PC-9 (cell line): ENCODE results near the gene CCDC107. TPM values are rescaled to one million over a fixed set of nuclear protein-coding genes. Genes with fewer than 3 reads are reported as not detected.
A peak's percentile ranks its signal among the peaks of the same experiment; 100 is the strongest.

ENCODE experiments used
- BruUV-seq: library from RNA; stranded (reverse); fragments of 400-500 nt; replicated peaks from 2 replicates; lab custom pipeline; 2021; lab: Mats Ljungman, UMichigan
- CTCF ChIA-PET: fragments of 300-600 bp; sonication (Branson Sonifier 250); formaldehyde crosslinking; loops from one replicate; lab custom pipeline; 2022; ENCODE audit warnings: antibody characterized with exemption; lab: Charles Lee
- POLR2A ChIA-PET: fragments of 300-600 bp; sonication (Branson Sonifier 250); formaldehyde crosslinking; loops from one replicate; lab custom pipeline; 2022; ENCODE audit warnings: antibody characterized with exemption; ENCODE audit not compliant: unreplicated experiment; lab: Charles Lee
- DNase-seq, 2 experiments: peaks; one replicate each; pipeline versions ENCODE4 v3.0.0 to v3.0.0-alpha.2; 2015 to 2022; ENCODE audit warnings: mixed read lengths in 1 of 2
- H2AFZ ChIP-seq: fragments of 200-600 bp; sonication (generic); 2 replicates; pipeline ENCODE4 v1.8.1; 2017; ENCODE audit warnings: antibody characterized with exemption
- H3F3A ChIP-seq: fragments of 200-600 bp; sonication (generic); 2 replicates; pipeline ENCODE4 v1.8.1; 2017; ENCODE audit warnings: antibody characterized with exemption, mild to moderate bottlenecking, low read depth; ENCODE audit not compliant: insufficient read depth
- H3K27ac ChIP-seq: fragments of 200-600 bp; sonication (generic); 2 replicates; pipeline ENCODE4 v1.6.1; 2016; ENCODE audit warnings: mixed run types
- H3K27me3 ChIP-seq: fragments of 200-600 bp; sonication (generic); 2 replicates; pipeline ENCODE4 v1.6.1; 2016; ENCODE audit warnings: low read depth, mixed run types; ENCODE audit not compliant: insufficient read depth
- H3K36me3 ChIP-seq: fragments of 200-600 bp; sonication (generic); 2 replicates; pipeline ENCODE4 v1.6.1; 2016; ENCODE audit warnings: low read depth, mixed run types
- H3K4me1 ChIP-seq: fragments of 200-600 bp; sonication (generic); replicated peaks from 2 replicates; pipeline ENCODE4 v1.6.1; 2016; ENCODE audit warnings: mixed run types; ENCODE audit not compliant: insufficient read depth
- H3K4me2 ChIP-seq: fragments of 200-600 bp; sonication (generic); 2 replicates; pipeline ENCODE4 v1.6.1; 2017; ENCODE audit warnings: mixed run types
- H3K4me3 ChIP-seq: fragments of 200-600 bp; sonication (generic); 2 replicates; pipeline ENCODE4 v1.6.1; 2016; ENCODE audit warnings: mixed run types
- H3K79me2 ChIP-seq: fragments of 200-600 bp; sonication (generic); 2 replicates; pipeline ENCODE4 v1.6.1; 2017; ENCODE audit warnings: low read depth, mixed run types
- H3K9me2 ChIP-seq: fragments of 200-600 bp; sonication (generic); 2 replicates; pipeline ENCODE4 v1.8.1; 2017; ENCODE audit warnings: mild to moderate bottlenecking; ENCODE audit not compliant: insufficient read depth
- H3K9me3 ChIP-seq: fragments of 200-600 bp; sonication (generic); 2 replicates; pipeline ENCODE4 v1.8.1; 2016; ENCODE audit warnings: low read depth; ENCODE audit not compliant: insufficient read depth
- H4K20me1 ChIP-seq: fragments of 200-600 bp; sonication (generic); 2 replicates; pipeline ENCODE4 v1.8.1; 2017; ENCODE audit not compliant: insufficient read depth
- CTCF ChIP-seq: fragments of 200-600 bp; sonication (generic); conservative IDR thresholded peaks from 2 replicates; pipeline ENCODE4 v1.6.1; 2017; ENCODE audit warnings: mixed run types, antibody characterized with exemption, mild to moderate bottlenecking, moderate library complexity
- EZH2 ChIP-seq: fragments of 200-600 bp; sonication (generic); IDR thresholded peaks from 2 replicates; pipeline ENCODE4 v1.8.0; 2017; ENCODE audit warnings: antibody characterized with exemption, low read depth
- intact Hi-C: fragments of 100-400 bp; cut with micrococcal nuclease; formaldehyde crosslinking; loops from one replicate; pipeline ENCODE4 v1.10.0; 2022; ENCODE audit not compliant: unreplicated experiment
- microRNA-seq: library from miRNA; unstranded; fragments of <30 nt; microRNA quantifications from one replicate; pipeline ENCODE4 v1.2.0, GENCODE V29; 2021; ENCODE audit warnings: borderline number of aligned reads, borderline replicate concordance
- total RNA-seq: library from RNA; stranded (reverse); gene quantifications from 2 replicates; pipeline ENCODE4 v1.2.3, GENCODE V29; 2021

The CCDC107 gene
- total RNA-seq, 1 experiment from 2014 or later = 6.9 TPM

GRCh38 chr9:35706951-35707350 lies 48.9 kb downstream of the CCDC107 start:
- BruUV-seq = no TSS peak
- no peaks in the 10 kb centered on the region for H3K79me2 ChIP-seq
- H3K27ac ChIP-seq = no peak overlapping the region
- H3K4me2 ChIP-seq = no peak overlapping the region
- H3K4me1 ChIP-seq = peaks cover 9% of the 10 kb centered on the region
- H2AFZ ChIP-seq = no peak overlapping the region
- no peaks in the 10 kb centered on the region for H3K9me2 ChIP-seq
- no peak overlapping the region for H3K4me3 ChIP-seq
- peaks cover 8% of the 10 kb centered on the region; the same call in 1 of the 2 replicates for H3F3A ChIP-seq
- POLR2A ChIA-PET = no interaction called here
- no peaks in the 10 kb centered on the region for H3K9me3 ChIP-seq
- intact Hi-C loops = no loop called here
- no peak for DNase-seq
- no peaks in the 10 kb centered on the region for H3K36me3 ChIP-seq
- H4K20me1 ChIP-seq = no peaks in the 10 kb centered on the region
- CTCF ChIA-PET = interaction anchor here (0.6 kb wide), 1 partner anchor 30 kb away, joined by 13 read pairs; no protein-coding TSS in a partner anchor
- H3K27me3 ChIP-seq = no peaks in the 10 kb centered on the region
- TF ChIP-seq EZH2 (no peak), CTCF (no peak)

GRCh38 chr9:35708146-35708545 lies 50.1 kb downstream of the CCDC107 start:
- ChIA-PET CTCF (no interaction called here), POLR2A (no interaction called here)
- H3K79me2 ChIP-seq = no peaks in the 10 kb centered on the region
- BruUV-seq = no TSS peak
- H4K20me1 ChIP-seq = no peaks in the 10 kb centered on the region
- no peak for DNase-seq
- intact Hi-C loops = no loop called here
- H3F3A ChIP-seq = peaks cover 16% of the 10 kb centered on the region
- H3K4me3 ChIP-seq = no peak overlapping the region
- H3K36me3 ChIP-seq = no peaks in the 10 kb centered on the region
- no peak overlapping the region for H3K27ac ChIP-seq
- no peaks in the 10 kb centered on the region for H3K27me3 ChIP-seq
- H3K4me2 ChIP-seq = no peak overlapping the region
- H3K9me2 ChIP-seq = no peaks in the 10 kb centered on the region
- H2AFZ ChIP-seq = no peak overlapping the region
- peaks cover 21% of the 10 kb centered on the region for H3K4me1 ChIP-seq
- TF ChIP-seq EZH2 (no peak), CTCF (no peak)
- no peaks in the 10 kb centered on the region for H3K9me3 ChIP-seq

GRCh38 chr9:35710818-35711500 lies 52.9 kb downstream of the CCDC107 start:
- Histone ChIP-seq H2AFZ (no peak overlapping the region), H3K9me2 (no peaks in the 10 kb centered on the region), H3K4me3 (no peak overlapping the region), H3K27me3 (no peaks in the 10 kb centered on the region), H3K9me3 (no peaks in the 10 kb centered on the region), H3K4me2 (no peak overlapping the region), H3K79me2 (no peaks in the 10 kb centered on the region), H4K20me1 (no peaks in the 10 kb centered on the region), H3K4me1 (peaks cover 21% of the 10 kb centered on the region), H3K27ac (peak overlapping the region; percentile 59; the same call in 1 of the 2 replicates), H3K36me3 (no peaks in the 10 kb centered on the region), H3F3A (peaks cover 19% of the 10 kb centered on the region)
- intact Hi-C loops = no loop called here
- CTCF ChIA-PET = interaction anchor here (0.8 kb wide), 1 partner anchor 20 kb away, joined by 3 read pairs; no protein-coding TSS in a partner anchor
- TSS peak; percentile 19 for BruUV-seq
- no peak for DNase-seq
- POLR2A ChIA-PET = no interaction called here
- TF ChIP-seq EZH2 (no peak), CTCF (no peak)

Small RNA genes lying within 50 kb of the gene (microRNA-seq; reads per million reads assigned to microRNA genes)
- gene MIR6852 = not detected

Other genes with a start within 250 kb of the CCDC107 start
- gene RUSC2, start 168.2 kb upstream of the CCDC107 start, total RNA-seq = 10.1 and 12.5 TPM in 2 replicates
- gene TESK1, start 53.0 kb upstream of the CCDC107 start, total RNA-seq = 25.5 and 30.6 TPM in 2 replicates
- gene CD72, start 39.9 kb upstream of the CCDC107 start, total RNA-seq = 3.2 and 4.1 TPM in 2 replicates
- not detected in 2 replicates for gene SIT1, start 7.4 kb upstream of the CCDC107 start, total RNA-seq
- 13,432 and 13,506 TPM in 2 replicates for gene RMRP, start 273 bp upstream of the CCDC107 start, total RNA-seq
- gene ARHGEF39, start 6.9 kb downstream of the CCDC107 start, total RNA-seq = 13.5 and 15.6 TPM in 2 replicates
- gene CA9, start 15.6 kb downstream of the CCDC107 start, total RNA-seq = 2.5 and 6.6 TPM in 2 replicates
- gene TPM2, start 31.6 kb downstream of the CCDC107 start, total RNA-seq = 30.5 and 60.0 TPM in 2 replicates
- gene TLN1, start 73.9 kb downstream of the CCDC107 start, total RNA-seq = 101 and 114 TPM in 2 replicates
- gene CREB3, start 74.4 kb downstream of the CCDC107 start, total RNA-seq = 22.4 and 23.6 TPM in 2 replicates
- 25.0 and 29.6 TPM in 2 replicates for gene GBA2, start 90.9 kb downstream of the CCDC107 start, total RNA-seq
- gene RGP1, start 91.0 kb downstream of the CCDC107 start, total RNA-seq = 21.8 and 25.1 TPM in 2 replicates
- not detected in 2 replicates for gene MSMP, start 96.0 kb downstream of the CCDC107 start, total RNA-seq
- gene NPR2, start 133.3 kb downstream of the CCDC107 start, total RNA-seq = 11.3 and 12.2 TPM in 2 replicates
- gene SPAG8, start 154.0 kb downstream of the CCDC107 start, total RNA-seq = 0.48 and 1.0 TPM in 2 replicates
- 53.1 and 73.9 TPM in 2 replicates for gene HINT2, start 156.8 kb downstream of the CCDC107 start, total RNA-seq
- gene FAM221B, start 170.4 kb downstream of the CCDC107 start, total RNA-seq = not detected in 2 replicates
- gene TMEM8B, start 170.9 kb downstream of the CCDC107 start, total RNA-seq = 6.3 and 6.4 TPM in 2 replicates
- not detected in 2 replicates for gene OR13J1, start 212.1 kb downstream of the CCDC107 start, total RNA-seq
- gene HRCT1, start 247.9 kb downstream of the CCDC107 start, total RNA-seq = 2.0 and 3.6 TPM in 2 replicates